Psoas muscle (tissue), 8 donors: ENCODE data around the gene ACACA. TPM values are rescaled to one million over a fixed set of nuclear protein-coding genes. Genes with fewer than 3 reads are reported as not detected.

Experiments used
- ATAC-seq, 4 donors: fragments of 200-7000 bp; cut with Tn5 transposase; one replicate each; pipeline ENCODE4 v1.9.1; 2020; ENCODE audit warnings: moderate library complexity in 3 of 4, mild to moderate bottlenecking in 2 of 4
- DNase-seq, 2 donors: peaks; one replicate each; pipeline ENCODE4 v3.0.0-alpha.2; 2020
- H3K27ac ChIP-seq: fragments of 200-600 bp; one replicate; pipeline ENCODE4 v1.8.0; 2022
- H3K27me3 ChIP-seq, 3 donors: fragments of 200-600 bp in 1 of 3; one replicate each; pipeline versions ENCODE4 v1.6.1 to v1.8.0; 2013 to 2022; ENCODE audit warnings: low read length in 2 of 3, mild to moderate bottlenecking in 2 of 3, moderate library complexity in 1 of 3; ENCODE audit not compliant: insufficient read depth in 3 of 3
- H3K36me3 ChIP-seq, 2 donors: fragments of 200-600 bp in 1 of 2; one replicate each; pipeline versions ENCODE4 v1.6.1 to v1.8.0; 2013 to 2022; ENCODE audit warnings: low read depth in 1 of 2, mild to moderate bottlenecking in 1 of 2, moderate library complexity in 1 of 2; ENCODE audit not compliant: insufficient read depth in 1 of 2
- H3K4me1 ChIP-seq: fragments of 200-600 bp; one replicate; pipeline ENCODE4 v1.8.0; 2022
- H3K4me3 ChIP-seq: fragments of 200-600 bp; one replicate; pipeline ENCODE4 v1.8.0; 2022; ENCODE audit warnings: mild to moderate bottlenecking
- H3K9me3 ChIP-seq: fragments of 200-600 bp; one replicate; pipeline ENCODE4 v1.8.0; 2022
- CTCF ChIP-seq: fragments of 200-600 bp; IDR thresholded peaks from one replicate; pipeline ENCODE4 v1.8.0; 2022; ENCODE audit warnings: antibody characterized with exemption
- WGBS, 3 donors: extraction: QIAGEN DNeasy Blood & Tissue Kit; methylation state at CpG; one replicate each; pipeline versions ENCODE4 v1.1.6 to v1.1.7; 2013; 5-methylcytosine and 5-hydroxymethylcytosine counted together
- intact Hi-C, 2 donors: fragments of 100-400 bp; cut with DNase I; formaldehyde crosslinking; loops; one replicate each; pipeline versions ENCODE4 v1.11.0 to v1.14.2; 2022
- polyA plus RNA-seq, 3 donors: library from polyadenylated mRNA; stranded (reverse); fragments of 200-250 nt; gene quantifications; one replicate each; pipeline ENCODE4 v1.2.3, GENCODE V29; 2013
- total RNA-seq, 4 donors: library from RNA; stranded (reverse); fragmentation: NEBNext Ultra II Directional in 2 of 4; extraction: Animal tissue kit (Norgen Biotek cat#: 25700) in 2 of 4; gene quantifications; one replicate each; pipeline versions ENCODE4 v1.2.1 to v1.2.4, GENCODE V29; 2021 to 2023
- donor health status: healthy with polysubstance abuse.
- donor health status: DM: no; HTN: no; CAD: no; lungs with moderate emphysema.
- donor health status: Bipolar disorder and iron deficiency.
- donor health status: healthy.
- donor health status: DM: yes; HTN: yes; CAD: no.
- donor health status: DM: no; HTN: no; CAD: no.
- donor health status: DM: no; HTN: no; CAD: no.
- donor health status: DM: yes; HTN: yes; CAD: no.

Gene ACACA
- total and polyA plus RNA-seq, 7 donors: 7.2 to 42.6 (median 21.5) TPM

GRCh38 chr17:37096071-37096470 is 310.6 kb downstream of the ACACA start:
- no peak for ATAC-seq
- Histone ChIP-seq H3K27ac (no peak overlapping the region), H3K4me3 (no peak overlapping the region), H3K4me1 (peaks cover 6% of the 10 kb centered on the region), H3K36me3 (peaks cover 12 to 44% of the 10 kb centered on the region in 2 donors), H3K27me3 (no peaks in the 10 kb centered on the region), H3K9me3 (no peaks in the 10 kb centered on the region)
- no peak for DNase-seq
- no peak for TF ChIP-seq CTCF
- 94 to 97% (median 96%) methylated on average over 2 of the region's 2 CpGs for WGBS, 3 donors
- intact Hi-C loops: no loop called here

- Histone ChIP-seq H3K27ac (no peak overlapping the region), H3K27me3 (no peaks in the 10 kb centered on the region), H3K36me3 (peaks cover 12 to 56% of the 10 kb centered on the region in 2 donors), H3K9me3 (no peaks in the 10 kb centered on the region), H3K4me3 (no peak overlapping the region), H3K4me1 (peaks cover 6% of the 10 kb centered on the region)
- WGBS, 3 donors: 58 to 73% (median 67%) methylated on average over 4 of the region's 4 CpGs
- intact Hi-C loops: no loop called here
- no peak for DNase-seq
- no peak for ATAC-seq
- no peak for TF ChIP-seq CTCF
Measured at GRCh38 chr17:37094391-37094790, 312.2 kb downstream of the ACACA start.

GRCh38 chr17:37092701-37093100 is 313.9 kb downstream of the ACACA start:
- H3K4me3 ChIP-seq: no peak overlapping the region
- intact Hi-C loops: no loop called here
- ATAC-seq: no peak
- no peaks in the 10 kb centered on the region for H3K9me3 ChIP-seq
- no peak for TF ChIP-seq CTCF
- DNase-seq: no peak
- peaks cover 12 to 67% of the 10 kb centered on the region in 2 donors for H3K36me3 ChIP-seq
- H3K27ac ChIP-seq: no peak overlapping the region
- H3K27me3 ChIP-seq: no peaks in the 10 kb centered on the region
- H3K4me1 ChIP-seq: peaks cover 6% of the 10 kb centered on the region

- intact Hi-C loops: no loop called here
- no peak for DNase-seq
- TF ChIP-seq CTCF: no peak
Measured at GRCh38 chr17:37092071-37092470, 314.6 kb downstream of the ACACA start.

DNA sequence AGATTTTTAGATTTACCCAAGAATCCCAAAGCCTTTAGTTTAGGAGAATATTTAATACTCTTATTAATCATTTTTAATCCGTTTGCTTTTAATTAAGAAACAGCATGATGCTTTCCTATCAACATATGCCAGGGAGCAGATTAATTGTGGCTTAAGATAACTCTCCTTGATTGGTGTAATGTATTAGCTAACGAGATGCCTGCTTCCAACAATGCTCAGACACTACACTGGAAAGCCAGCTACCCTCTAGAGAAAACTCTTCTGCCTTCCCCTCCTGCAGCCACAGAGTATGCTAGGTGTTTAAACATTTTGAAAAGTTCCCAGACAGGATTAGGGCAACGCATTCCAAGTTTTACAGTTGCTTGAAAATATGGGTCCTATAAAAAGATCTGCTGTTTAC is 315.7 kb downstream of the ACACA start:
- no peak overlapping the region for H3K4me3 ChIP-seq
- H3K4me1 ChIP-seq: peaks cover 6% of the 10 kb centered on the region
- no peak for DNase-seq
- no peak overlapping the region for H3K27ac ChIP-seq
- intact Hi-C loops: no loop called here
- H3K9me3 ChIP-seq: no peaks in the 10 kb centered on the region
- WGBS, 3 donors: 65 to 77% (median 75%) methylated on average over 3 of the region's 3 CpGs
- no peak for ATAC-seq
- no peak for TF ChIP-seq CTCF
- H3K27me3 ChIP-seq: no peaks in the 10 kb centered on the region
- peaks cover 5 to 67% of the 10 kb centered on the region in 2 donors for H3K36me3 ChIP-seq

More at GRCh38 chr17:37092071-37092470, 314.6 kb downstream of the ACACA start:
- Histone ChIP-seq H3K4me3 (no peak overlapping the region), H3K27me3 (no peaks in the 10 kb centered on the region), H3K9me3 (no peaks in the 10 kb centered on the region), H3K27ac (no peak overlapping the region), H3K4me1 (peaks cover 6% of the 10 kb centered on the region), H3K36me3 (peaks cover 15 to 67% of the 10 kb centered on the region in 2 donors)
- peak in 2 of 4 donors; percentile 17 to 36 for ATAC-seq
- 88 to 92% (median 92%) methylated on average over 2 of the region's 2 CpGs for WGBS, 3 donors
